GM21423 (cell line): ENCODE measurements around the gene GMPR.
"Not testable (repeated sequence)": the region's sequence is repeated elsewhere in the genome, so short reads cannot be mapped to it uniquely, and the experiment has no call there.

Experiments used
- ATAC-seq: cut with Tn5 transposase; IDR thresholded peaks from one replicate; pipeline ENCODE4 v1.9.1; 2021; ENCODE audit warnings: mild to moderate bottlenecking, moderate library complexity; ENCODE audit not compliant: unreplicated experiment

The GMPR gene

DNA sequence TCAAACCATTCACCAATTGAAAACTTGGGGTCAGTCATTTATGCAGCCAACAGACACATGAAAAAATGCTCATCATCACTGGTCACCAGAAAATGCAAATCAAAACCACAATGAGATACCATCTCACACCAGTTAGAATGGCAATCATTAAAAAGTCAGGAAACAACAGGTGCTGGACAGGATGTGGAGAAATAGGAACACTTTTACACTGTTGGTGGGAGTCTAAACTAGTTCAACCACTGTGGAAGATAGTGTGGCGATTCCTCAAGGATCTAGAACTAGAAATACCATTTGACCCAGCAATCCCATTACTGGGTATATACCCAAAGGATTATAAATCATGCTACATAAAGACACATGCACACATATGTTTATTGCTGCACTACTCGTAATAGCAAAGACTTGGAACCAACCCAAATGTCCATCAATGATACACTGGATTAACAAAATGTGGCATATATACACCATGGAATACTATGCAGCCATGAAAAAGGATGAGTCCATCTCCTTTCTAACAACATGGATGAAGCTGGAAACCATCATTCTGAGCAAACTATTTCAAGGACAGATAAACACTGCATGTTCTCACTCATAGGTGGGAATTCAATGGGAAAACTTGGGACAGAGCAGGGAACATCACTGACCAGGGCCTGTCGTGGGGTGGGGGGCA is 13.2 kb upstream of the GMPR start:
- not testable (repeated sequence) for ATAC-seq

DNA sequence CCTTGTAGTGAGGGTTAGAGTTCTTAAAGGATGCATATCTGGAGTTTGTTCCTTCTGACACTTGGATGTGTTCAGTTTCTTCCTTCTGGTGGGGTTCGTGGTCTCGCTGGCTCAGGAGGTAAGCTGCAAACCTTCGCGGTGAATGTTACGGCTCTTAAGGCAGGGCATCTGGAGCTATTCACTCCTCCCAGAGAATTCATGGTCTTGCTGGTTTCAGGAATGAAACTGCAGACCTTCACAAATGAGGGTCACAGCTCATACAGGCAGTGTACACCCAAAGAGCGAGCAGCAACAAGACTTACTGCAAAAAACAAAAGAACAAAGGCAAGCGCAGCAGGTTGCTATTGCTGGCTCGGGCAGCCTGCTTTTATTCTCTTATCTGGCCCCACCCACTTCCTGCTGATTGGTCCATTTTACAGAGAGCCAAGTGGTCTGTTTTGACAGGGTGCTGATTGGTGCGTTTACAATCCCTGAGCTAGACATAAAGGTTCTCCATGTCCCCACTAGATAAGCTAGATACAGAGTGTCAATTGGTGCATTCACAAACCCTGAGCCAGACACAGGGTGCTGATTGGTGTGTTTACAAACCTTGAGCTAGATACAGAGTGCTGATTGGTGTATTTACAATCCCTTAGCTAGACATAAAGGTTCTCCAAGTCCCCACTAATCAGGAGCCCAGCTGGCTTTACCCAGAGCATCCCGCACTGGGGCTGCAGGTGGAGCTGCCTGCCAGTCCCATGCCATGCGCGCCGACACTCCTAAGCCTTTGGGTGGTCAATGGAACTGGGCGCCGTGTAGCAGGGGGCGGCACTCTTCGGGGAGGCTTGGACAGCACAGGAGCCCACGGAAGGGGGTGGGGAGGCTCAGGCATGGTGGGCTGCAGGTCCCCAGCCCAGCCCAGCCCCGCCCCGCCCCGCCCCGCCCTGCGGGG is 12.0 kb upstream of the GMPR start:
- not testable (repeated sequence) for ATAC-seq

DNA sequence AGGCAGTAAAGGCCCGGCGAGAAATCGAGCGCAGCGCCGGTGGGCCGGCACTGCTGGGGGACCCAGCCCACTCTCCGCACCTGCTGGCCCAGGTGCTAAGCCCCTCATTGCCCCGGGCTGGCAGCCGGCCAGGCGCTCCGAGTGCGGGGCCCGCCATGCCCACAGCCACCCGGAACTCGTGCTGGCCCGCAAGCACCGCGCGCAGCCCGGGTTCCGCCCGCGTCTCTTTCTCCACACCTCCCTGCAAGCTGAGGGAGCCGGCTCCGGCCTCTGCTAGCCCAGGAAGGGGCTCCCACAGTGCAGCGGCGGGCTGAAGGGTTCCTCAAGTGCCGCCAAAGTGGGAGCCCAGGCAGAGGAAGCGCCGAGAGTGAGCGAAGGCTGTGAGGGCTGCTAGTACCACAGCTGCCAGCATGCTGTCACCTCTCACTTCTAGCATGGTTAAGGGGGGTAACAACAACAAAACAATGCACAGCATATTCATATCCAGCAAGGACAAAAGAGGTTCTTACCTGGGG is 11.3 kb upstream of the GMPR start:
- no peak for ATAC-seq

DNA sequence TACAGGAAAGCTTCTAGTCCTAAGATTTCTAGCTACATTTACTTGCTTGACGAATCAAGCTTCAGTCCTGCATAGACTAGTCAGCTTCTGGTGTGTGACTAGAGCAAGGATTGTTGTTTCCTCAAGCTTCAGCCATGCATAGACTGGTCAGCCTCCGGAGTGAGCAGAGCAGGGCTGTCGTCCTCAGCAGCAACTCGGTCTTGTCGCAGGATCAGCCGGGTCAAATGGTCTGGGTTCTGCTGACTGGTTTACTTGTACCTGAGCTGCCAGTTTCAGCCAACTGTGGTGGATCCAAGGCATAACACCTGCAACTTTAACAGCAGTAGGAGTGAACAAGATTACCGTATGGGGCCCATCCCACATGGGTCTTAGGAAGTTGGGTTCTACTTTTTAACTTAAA is 10.8 kb upstream of the GMPR start:
- no peak for ATAC-seq

DNA sequence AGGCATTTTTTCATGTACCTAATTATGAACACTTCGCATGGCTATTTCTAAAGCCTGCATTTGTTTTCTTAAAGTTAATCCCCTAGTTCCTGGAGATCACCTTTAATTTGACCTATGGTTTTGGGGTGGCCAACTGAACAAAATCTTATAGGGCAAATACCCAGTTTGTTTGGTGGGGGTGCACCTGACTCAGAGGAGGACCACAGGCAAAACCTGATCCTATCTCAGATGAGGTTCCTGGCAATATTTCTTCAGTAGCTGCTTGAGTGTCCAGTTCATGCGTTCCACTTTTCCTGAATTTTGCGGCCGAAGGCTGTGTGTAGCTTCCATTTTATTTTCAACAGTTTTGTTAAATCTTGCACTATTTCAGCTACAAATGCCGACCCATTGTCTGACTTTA is 10.3 kb upstream of the GMPR start:
- no peak for ATAC-seq

DNA sequence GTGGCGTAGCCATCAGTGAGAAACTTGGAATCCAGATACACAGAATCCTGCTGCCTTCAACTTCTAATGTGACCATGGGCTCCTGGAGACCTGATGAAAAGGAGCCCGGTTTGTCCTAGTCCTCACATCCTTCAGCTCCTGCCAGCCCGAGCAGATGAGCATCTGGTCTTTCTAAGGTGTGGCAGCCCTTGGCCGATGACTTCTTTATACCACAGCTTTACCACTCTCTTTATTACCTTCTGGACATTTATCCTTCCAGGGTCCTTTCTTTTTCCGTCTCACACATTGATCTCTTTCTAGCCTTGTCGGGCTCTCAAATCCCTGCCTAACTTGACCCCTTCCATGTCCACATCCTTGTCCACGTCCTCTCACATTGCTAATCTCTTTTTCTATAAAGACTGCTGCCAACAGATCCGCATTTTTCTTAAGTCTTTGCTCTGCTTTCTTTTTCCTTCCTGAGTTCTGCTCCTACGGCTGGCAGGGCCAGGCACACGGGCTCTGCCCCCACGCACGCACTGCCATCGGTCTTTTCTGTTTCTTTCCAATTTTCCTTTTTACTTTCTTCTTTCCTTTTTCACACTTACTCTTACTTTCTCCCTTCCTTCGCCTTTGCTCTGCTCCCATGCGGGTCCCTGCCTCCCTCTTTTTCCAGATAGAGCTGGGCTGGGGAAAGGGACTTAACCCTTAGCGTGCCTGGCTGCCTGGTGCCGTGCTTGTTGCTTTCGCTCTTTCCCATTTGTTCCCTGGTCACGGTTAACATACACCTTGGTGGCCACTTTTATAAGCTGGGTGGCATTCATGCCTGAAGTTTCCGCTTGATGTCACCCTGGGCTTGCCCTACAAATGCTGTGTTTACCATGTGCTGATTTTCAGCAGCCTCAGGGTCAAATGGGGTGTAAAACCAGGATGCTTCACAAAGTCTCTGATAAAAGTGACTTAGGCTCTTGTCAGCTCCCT is 9.4 kb upstream of the GMPR start:
- ATAC-seq, result no peak

DNA sequence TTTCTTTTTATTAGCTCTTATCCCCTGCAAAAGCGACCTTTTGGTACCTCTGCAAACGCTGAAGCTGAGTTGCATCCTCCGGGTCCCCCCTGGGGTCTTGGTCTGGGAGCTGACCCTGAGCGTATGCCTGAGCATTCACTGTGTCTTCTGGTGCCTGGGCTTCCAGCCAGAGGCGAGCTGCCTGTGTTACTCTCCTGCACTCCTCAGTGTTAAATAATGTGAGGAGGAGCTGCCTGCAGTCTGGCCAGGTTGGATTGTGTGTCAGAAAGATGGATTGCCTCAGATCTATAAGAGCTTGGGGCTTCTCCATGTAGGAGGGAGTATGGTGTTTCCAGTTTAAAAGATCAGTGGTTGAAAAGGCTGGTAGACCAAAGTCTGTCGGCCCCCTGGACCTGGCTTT is 8.7 kb upstream of the GMPR start:
- no peak for ATAC-seq

DNA sequence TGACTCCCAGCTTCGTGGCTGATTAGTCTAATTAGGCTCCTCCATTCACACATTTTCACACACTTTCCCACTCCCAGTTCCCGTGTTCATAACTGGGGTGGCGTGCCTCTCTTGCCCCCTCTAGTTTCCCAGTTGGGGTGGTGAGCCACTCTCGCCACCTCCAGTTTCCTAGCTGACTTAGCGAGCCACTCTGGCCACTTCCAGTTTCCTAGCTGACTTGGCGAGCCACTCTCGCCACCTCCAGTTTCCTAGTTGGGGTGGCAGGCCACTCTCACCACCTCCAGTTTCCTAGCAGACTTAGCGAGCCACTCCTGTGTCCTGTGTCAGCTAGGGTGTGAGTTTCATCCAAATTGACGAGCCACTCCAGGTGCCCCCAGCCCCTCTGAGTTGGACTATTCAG is 7.4 kb upstream of the GMPR start:
- no peak for ATAC-seq

DNA sequence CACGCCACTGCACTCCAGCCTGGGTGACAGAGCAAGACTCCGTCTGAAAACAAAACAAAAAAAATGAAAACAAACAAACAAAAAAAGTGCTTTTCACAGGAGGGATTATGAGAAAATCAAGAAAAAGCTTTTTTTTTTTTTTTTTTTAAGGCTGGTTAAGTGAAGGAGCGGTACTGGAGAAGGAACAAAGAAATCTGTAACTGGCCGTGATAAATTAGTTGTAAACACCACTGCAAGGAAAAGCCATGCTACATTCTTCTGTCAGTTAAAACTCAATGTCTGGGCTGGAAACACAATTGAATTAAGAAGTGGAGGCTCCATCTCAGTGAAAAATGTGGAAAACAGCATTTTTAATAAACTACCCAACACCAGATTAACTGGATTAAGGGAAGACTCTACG is 6.3 kb upstream of the GMPR start:
- no peak for ATAC-seq

DNA sequence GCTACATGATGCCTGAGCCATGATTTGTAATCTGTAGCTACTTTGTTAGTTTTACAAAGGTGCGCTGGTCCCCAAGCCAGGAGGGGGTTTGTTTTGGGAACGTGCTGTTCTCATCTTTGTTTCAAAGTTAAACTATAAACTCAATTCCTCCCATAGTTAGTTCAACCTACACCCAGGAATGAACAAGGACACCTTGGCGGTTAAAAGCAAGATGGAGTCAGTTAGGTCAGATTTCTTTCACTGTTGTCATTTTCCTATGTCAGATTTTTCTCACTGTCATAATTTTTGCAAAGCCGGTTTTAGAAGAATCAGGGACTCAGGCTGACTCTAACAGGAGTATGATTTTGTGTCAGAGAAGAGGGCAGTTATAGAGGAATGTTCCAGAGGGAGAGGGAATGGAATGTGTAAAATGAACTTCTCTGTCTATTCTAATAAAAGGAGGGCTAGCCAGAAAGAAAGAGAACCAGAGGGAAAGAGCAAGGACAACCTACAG is 2.3 kb upstream of the GMPR start:
- no peak for ATAC-seq

DNA sequence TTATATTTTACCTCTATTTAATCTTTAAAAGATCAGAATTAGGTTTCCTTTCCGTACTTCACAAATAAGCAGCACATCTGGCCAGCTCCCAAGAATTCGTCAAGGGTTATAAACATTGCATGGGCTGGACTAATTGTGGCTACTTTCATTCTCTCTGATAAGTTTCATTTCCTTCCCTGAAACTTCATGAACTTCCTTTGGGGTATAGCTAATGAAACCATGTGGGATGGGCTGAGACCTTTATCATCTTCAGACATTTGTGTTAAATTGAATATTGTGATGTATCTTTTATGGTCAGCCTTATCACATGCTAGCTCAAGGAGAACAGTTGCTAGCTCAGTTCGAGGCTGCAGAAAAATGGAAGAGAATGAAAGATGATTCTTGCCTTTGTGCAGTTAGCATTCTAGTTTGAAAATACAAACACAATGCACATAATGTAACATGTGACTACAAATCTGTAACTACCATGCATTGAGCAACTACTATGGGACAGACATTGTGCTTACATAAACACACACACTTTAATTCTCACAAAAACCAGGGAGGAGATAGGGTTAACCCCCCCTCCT is 1.7 kb upstream of the GMPR start:
- ATAC-seq, result peak; percentile 46

DNA sequence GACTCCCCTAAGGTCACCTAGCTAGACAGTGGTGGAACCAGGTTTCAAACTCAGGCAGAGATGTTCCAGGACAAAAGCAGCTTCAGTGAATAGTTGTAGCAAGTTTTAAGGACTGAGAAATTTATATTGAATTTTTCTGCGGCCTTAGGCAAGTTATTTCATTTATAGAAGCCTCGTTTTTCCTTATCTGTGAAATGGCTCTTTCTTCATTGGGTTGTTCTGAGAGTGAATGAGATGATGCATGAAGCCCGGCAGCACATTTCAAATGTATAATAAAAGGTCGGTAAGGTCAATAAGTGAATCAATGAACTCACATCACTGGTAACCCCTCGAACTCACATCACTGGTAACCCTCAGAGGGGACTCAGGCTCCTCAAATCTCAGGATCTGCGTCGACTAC is 1.1 kb upstream of the GMPR start:
- ATAC-seq, result peak; percentile 3

DNA sequence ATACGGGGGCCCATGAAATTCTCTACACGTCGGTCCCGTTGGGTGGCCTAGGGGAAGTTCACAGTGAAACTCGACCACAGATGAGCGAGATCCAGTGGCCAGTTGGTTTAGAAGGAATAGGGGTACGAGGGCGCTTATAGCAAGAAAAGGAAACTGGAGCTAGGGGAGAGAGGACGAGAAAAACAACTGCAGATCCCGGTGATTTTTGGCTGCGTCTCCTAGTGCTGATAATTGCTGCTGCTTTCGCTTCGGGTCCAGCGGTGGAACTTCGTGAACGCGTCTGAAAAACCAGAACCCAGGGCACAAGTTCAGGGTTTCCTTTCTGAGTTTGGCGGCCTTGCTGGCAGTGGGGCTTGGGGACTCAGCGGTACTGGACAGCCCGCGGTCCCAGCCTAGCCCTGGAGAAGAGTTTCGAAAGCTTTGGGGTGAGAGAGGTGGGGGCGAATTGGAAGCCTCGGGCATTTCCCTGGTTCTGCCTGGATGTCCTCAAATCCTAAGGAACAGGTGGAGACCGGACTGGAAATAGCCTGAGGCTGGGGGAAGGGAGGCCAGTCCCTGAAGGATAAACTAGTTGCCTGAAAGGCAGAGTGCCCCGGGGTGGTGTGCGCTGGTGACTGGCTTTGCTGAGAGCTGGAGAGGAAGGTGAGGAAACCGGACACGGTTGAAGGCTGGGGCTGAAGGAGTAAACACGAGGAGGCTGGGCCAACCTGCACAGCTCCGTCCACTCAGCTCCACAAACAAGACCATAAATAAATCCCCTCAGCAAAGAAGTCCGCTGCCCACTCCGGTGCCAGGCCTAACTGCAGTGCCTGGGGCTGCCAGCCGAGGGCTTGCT is 793 bp downstream of the GMPR start:
- no peak for ATAC-seq

DNA sequence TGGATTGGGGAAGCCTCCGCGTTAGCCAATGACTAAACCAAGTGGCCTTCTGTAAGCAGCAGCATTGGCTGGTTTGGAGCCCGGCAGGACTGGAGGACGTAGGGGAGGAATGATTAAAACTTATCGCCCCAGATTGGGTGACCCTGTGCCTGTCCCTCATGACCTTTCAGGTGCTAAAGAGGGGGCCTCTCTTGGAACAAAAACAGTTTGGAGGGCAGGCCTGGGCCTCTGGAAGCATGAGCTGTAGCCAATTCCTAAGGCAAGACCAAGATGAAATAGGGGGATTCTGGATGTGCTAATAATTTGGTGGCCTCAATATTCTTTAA is 1.4 kb downstream of the GMPR start:
- ATAC-seq, result no peak

DNA sequence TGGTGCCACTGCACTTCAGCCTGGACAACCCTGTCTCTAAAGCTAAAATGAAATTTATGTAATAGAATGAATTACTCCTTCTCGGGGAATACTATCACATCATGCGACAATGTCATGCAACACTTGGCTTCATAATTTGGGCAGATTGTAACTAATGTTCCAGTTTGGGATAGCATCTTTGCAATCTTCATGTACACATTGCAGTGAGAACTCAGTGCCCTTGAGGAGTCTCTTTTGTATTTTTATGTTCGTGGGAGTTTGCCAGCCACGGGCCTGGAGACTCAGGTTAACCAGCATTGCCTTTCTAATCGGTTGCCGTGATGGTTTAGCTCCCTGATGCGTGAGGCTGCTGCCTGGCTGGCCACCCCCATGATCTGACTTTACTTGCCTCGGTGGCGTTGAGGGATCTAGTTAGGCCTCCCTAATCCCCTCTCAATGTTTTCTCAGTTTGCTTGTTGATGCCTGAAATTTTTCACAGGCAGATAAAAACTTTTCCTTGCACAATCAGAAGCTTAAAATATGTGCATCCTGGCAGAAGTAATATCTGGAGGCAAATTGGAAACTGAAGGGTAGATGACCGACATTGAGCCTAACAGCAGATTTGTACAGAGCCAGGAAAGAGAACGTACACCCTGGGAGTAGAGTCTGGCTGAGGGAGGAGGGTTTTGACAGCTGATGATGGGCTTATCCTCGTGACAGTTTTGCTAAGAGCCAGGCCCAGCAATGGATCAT is 2.4 kb downstream of the GMPR start:
- no peak for ATAC-seq

DNA sequence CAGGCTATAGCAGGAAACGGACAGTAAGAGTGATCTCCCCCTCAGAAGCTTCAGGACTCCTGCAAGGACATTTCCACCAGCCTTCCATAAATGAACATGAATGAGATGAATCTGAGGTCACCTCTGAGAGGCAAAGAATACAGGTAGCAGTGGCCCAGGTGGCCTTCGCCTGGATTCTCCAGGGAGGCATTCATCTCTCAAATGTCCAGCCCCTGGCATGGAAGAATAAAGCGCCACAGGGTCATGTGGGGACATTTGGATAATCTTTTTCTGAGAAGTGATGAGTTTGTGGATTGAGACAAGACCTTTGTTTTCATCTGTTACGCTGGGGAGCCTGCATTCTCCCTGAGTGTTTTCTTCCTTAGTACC is 2.9 kb downstream of the GMPR start:
- ATAC-seq, result no peak

DNA sequence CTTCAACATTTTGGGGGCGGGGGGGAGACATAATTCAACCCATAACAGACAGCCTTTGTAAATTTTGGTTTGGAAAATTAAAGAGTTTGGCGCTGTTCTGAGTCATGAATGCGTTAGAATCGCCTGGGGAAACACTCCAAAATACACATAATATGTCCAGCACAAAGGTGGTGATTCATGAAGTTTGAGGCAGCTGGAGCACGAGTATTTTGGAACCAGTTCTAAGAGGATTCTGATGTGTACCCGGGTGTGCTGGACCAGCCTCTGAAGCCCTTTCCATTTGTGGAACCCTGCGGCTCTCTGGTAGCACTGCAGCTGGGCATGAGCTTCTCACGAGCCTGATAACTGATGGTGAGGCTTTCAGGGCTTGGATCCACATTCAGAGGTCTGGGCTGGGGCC is 4.7 kb downstream of the GMPR start:
- no peak for ATAC-seq

DNA sequence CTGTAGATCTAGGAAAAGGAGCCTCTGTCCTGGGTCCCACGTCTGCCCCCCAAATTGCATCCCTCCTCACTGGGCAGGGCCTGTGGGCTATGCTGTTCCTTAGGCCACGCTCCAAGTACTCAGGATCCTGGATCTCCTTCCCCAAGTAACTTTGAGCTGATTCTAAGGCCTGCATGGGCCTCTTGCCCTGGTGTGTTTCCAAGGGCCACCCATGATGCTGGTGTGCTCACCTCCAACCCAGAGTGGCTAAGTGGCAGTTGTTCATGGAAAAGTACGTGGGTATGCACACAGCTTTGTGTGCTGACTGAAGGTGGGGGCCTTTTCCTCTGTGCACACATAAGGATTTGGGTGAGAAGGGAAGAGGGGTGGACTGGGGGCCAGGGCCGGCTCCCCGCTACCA is 5.3 kb downstream of the GMPR start:
- ATAC-seq, result no peak

DNA sequence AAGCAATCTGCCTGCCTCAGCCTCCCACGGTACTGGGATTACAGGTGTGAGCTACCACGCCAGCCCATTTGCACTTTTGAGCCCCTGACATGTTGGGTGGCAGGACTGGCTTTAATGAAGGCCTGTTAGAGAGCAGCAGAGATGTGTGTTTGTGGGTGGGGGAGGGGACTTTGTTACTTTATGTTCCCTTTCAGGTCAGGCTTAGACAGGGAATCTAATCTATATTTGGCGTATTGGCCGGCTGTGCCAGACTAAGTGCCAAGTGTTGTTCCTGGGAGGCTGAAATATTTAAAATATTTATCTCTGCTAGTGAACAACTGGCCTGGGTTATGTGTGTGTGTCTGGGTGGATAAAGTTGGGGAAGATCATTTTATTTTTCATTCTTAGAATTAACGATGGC is 6.1 kb downstream of the GMPR start:
- ATAC-seq, result no peak
